Keratinocyte (primary cell): Measurements from ENCODE around the gene NFAM1. TPM values are rescaled to one million over a fixed set of nuclear protein-coding genes. Genes with fewer than 3 reads are reported as not detected.

Source experiments
- DNase-seq: peaks from one replicate; pipeline ENCODE4 v3.0.0-alpha.2; 2011; ENCODE audit warnings: low read depth, missing footprints, low spot score
- FAIRE-seq: peaks from 2 replicates; lab custom pipeline; 2011; peaks lifted over from hg19 to GRCh38; lab: Jason Lieb, UNC
- H2AFZ ChIP-seq: 2 replicates; pipeline ENCODE4 v1.6.0; 2012; ENCODE audit warnings: low read length, control low read depth, inconsistent platforms; ENCODE audit not compliant: control insufficient read depth
- H3K27ac ChIP-seq: 2 replicates; pipeline ENCODE4 v1.5.1; 2011; ENCODE audit warnings: low read length; ENCODE audit not compliant: control insufficient read depth, insufficient read depth
- H3K27me3 ChIP-seq: 3 replicates; pipeline ENCODE4 v1.6.0; 2011; ENCODE audit warnings: low read length; ENCODE audit not compliant: control insufficient read depth, insufficient read depth; ENCODE audit errors: extremely low read depth
- H3K36me3 ChIP-seq, 2 experiments: 2 replicates in 1 of 2; 3 replicates in 1 of 2; pipeline ENCODE4 v1.5.1; 2011; ENCODE audit warnings: low read length in 2 of 2, mild to moderate bottlenecking in 1 of 2; ENCODE audit not compliant: control insufficient read depth in 2 of 2, insufficient read depth in 2 of 2; ENCODE audit errors: extremely low read depth in 1 of 2
- H3K4me1 ChIP-seq: 3 replicates; pipeline ENCODE4 v1.5.1; 2011; ENCODE audit warnings: low read length; ENCODE audit not compliant: control insufficient read depth, insufficient read depth; ENCODE audit errors: extremely low read depth
- H3K4me2 ChIP-seq: 3 replicates; pipeline ENCODE4 v1.6.0; 2011; ENCODE audit warnings: low read depth, low read length; ENCODE audit not compliant: control insufficient read depth, insufficient read depth; ENCODE audit errors: extremely low read depth
- H3K4me3 ChIP-seq, 3 experiments: fragments of 200-600 bp in 1 of 3; sonication (generic) in 1 of 3; 2 replicates in 2 of 3; 3 replicates in 1 of 3; pipeline ENCODE4 v1.5.1; 2011 to 2016; ENCODE audit warnings: low read length in 3 of 3, mild to moderate bottlenecking in 3 of 3, control low read depth in 2 of 3, inconsistent platforms in 1 of 3, low read depth in 1 of 3, mixed read lengths in 1 of 3, mixed run types in 1 of 3, moderate library complexity in 1 of 3; ENCODE audit not compliant: control insufficient read depth in 2 of 3, insufficient read depth in 2 of 3; ENCODE audit errors: extremely low read depth in 1 of 3
- H3K79me2 ChIP-seq: 2 replicates; pipeline ENCODE4 v1.6.0; 2012; ENCODE audit warnings: low read length; ENCODE audit not compliant: control insufficient read depth, insufficient read depth
- H3K9ac ChIP-seq: 3 replicates; pipeline ENCODE4 v1.6.0; 2011; ENCODE audit warnings: low read length; ENCODE audit not compliant: control insufficient read depth, insufficient read depth; ENCODE audit errors: extremely low read depth
- H3K9me1 ChIP-seq: 3 replicates; pipeline ENCODE4 v1.6.0; 2011; ENCODE audit warnings: low read length; ENCODE audit not compliant: control insufficient read depth, insufficient read depth; ENCODE audit errors: extremely low read depth
- H3K9me3 ChIP-seq: 2 replicates; pipeline ENCODE4 v1.5.1; 2012; ENCODE audit warnings: low read depth, low read length; ENCODE audit not compliant: control insufficient read depth
- H4K20me1 ChIP-seq: 3 replicates; pipeline ENCODE4 v1.6.0; 2011; ENCODE audit warnings: low read length; ENCODE audit not compliant: control insufficient read depth, insufficient read depth; ENCODE audit errors: extremely low read depth
- CTCF ChIP-seq, 3 experiments: IDR thresholded peaks in 1 of 3; conservative IDR thresholded peaks in 1 of 3; optimal IDR thresholded peaks in 1 of 3; 2 replicates in 2 of 3; 3 replicates in 1 of 3; pipeline versions ENCODE3 to v1.5.1; 2011; ENCODE audit warnings: low read length in 3 of 3, mild to moderate bottlenecking in 3 of 3, moderate library complexity in 2 of 3, control low read depth in 1 of 3, inconsistent platforms in 1 of 3; ENCODE audit not compliant: insufficient read depth in 2 of 3; ENCODE audit errors: extremely low read depth in 1 of 3
- EZH2 ChIP-seq: IDR thresholded peaks from one replicate; pipeline ENCODE4 v1.6.1; 2012; ENCODE audit warnings: inconsistent platforms, mild to moderate bottlenecking, low read length, moderate library complexity
- dilution Hi-C: fragments of 300-500 bp; cut with MboI; formaldehyde crosslinking; loops from one replicate; pipeline ENCODE4 v1.7.0; 2020; ENCODE audit warnings: low sequenced_read_pairs; ENCODE audit not compliant: extremely low pct_ligation_motif_present
- polyA plus RNA-seq, 5 experiments: library from polyadenylated mRNA; depleted of rRNA in 3 of 5; stranded (reverse) in 3 of 5; stranded (forward) in 1 of 5; unstranded in 1 of 5; fragments of >200 nt; gene quantifications; 1 replicate in 1 of 5; 2 replicates in 3 of 5; 3 replicates in 1 of 5; pipeline versions ENCODE4 v1.2.1 to v1.2.3, GENCODE V29; 2011 to 2012; ENCODE audit warnings: missing spikeins in 2 of 5, low read depth in 1 of 5, low replicate concordance in 1 of 5

The NFAM1 gene
- polyA plus RNA-seq, 1 donor (not counting 4 experiments of a cell fraction or from before 2014, with no cell fraction given), result not detected

- dilution Hi-C loops, result no loop called here
Measured at GRCh38 chr22:42340829-42341383, 91.3 kb downstream of the NFAM1 start.

GRCh38 chr22:42340150-42340549, 92.1 kb downstream of the NFAM1 start:
- dilution Hi-C loops, result no loop called here
- H3K9me3 ChIP-seq, result no peaks in the 10 kb centered on the region
- no peak overlapping the region for H3K9ac ChIP-seq
- TF ChIP-seq CTCF (optimal IDR thresholded peaks at IDR 0.05 in 1 of 3, IDR thresholded peaks at IDR 0.05 in 1 of 3, conservative IDR thresholded peaks at IDR 0.05 in 1 of 3; ENCODE audit: extremely low read depth in 1 of 3, insufficient read depth in 2 of 3, low read length in 3 of 3), result no peak
- no peak for TF ChIP-seq EZH2
- H4K20me1 ChIP-seq, result no peaks in the 10 kb centered on the region
- H3K79me2 ChIP-seq, result no peaks in the 10 kb centered on the region
- no peak overlapping the region for H3K4me3 ChIP-seq
- no peak overlapping the region for H2AFZ ChIP-seq
- peaks cover 2% of the 10 kb centered on the region for H3K4me1 ChIP-seq
- DNase-seq (no peak), FAIRE-seq (no peak)
- no peaks in the 10 kb centered on the region for H3K9me1 ChIP-seq
- no peak overlapping the region for H3K27ac ChIP-seq
- no peaks in the 10 kb centered on the region for H3K36me3 ChIP-seq
- H3K4me2 ChIP-seq, result no peak overlapping the region
- peaks cover 12% of the 10 kb centered on the region for H3K27me3 ChIP-seq

More at GRCh38 chr22:42340829-42341383, 91.3 kb downstream of the NFAM1 start:
- no peaks in the 10 kb centered on the region for H3K79me2 ChIP-seq
- H2AFZ ChIP-seq, result no peak overlapping the region
- H3K27ac ChIP-seq, result no peak overlapping the region
- no peaks in the 10 kb centered on the region for H3K9me3 ChIP-seq
- FAIRE-seq, result no peak
- TF ChIP-seq CTCF (optimal IDR thresholded peaks at IDR 0.05 in 1 of 3, IDR thresholded peaks at IDR 0.05 in 1 of 3, conservative IDR thresholded peaks at IDR 0.05 in 1 of 3; ENCODE audit: extremely low read depth in 1 of 3, insufficient read depth in 2 of 3, low read length in 3 of 3) (no peak), EZH2 (no peak)
- no peaks in the 10 kb centered on the region for H3K36me3 ChIP-seq
- no peak overlapping the region for H3K4me2 ChIP-seq
- peaks cover 2% of the 10 kb centered on the region for H3K4me1 ChIP-seq
- DNase-seq, result no peak
- no peaks in the 10 kb centered on the region for H3K9me1 ChIP-seq
- no peaks in the 10 kb centered on the region for H4K20me1 ChIP-seq
- no peak overlapping the region for H3K4me3 ChIP-seq
- no peak overlapping the region for H3K9ac ChIP-seq
- peaks cover 7% of the 10 kb centered on the region for H3K27me3 ChIP-seq
